Heart right ventricle (tissue), 16 donors: Measurements from ENCODE around the gene FOSL2. TPM values are rescaled to one million over a fixed set of nuclear protein-coding genes. Genes with fewer than 3 reads are reported as not detected.

Experiments
- ATAC-seq, 8 donors: fragments of 200-7000 bp; cut with Tn5 transposase; one replicate each; pipeline ENCODE4 v1.9.1; 2020; ENCODE audit warnings: mild to moderate bottlenecking in 8 of 8, moderate library complexity in 8 of 8, moderate number of reproducible peaks in 1 of 8
- DNase-seq, 2 donors: peaks; one replicate each; pipeline ENCODE4 v3.0.0-alpha.2; 2020
- H3K27ac ChIP-seq, 10 donors: fragments of 200-600 bp; sonication (generic) in 2 of 10; one replicate each; pipeline versions ENCODE4 v1.5.0 to v1.8.0; 2020 to 2022; ENCODE audit warnings: mild to moderate bottlenecking in 3 of 10
- H3K27me3 ChIP-seq, 7 donors: fragments of 200-600 bp; one replicate each; pipeline ENCODE4 v1.8.0; 2021 to 2022; ENCODE audit warnings: mild to moderate bottlenecking in 2 of 7
- H3K36me3 ChIP-seq, 9 donors: fragments of 200-600 bp; sonication (generic) in 1 of 9; one replicate each; pipeline versions ENCODE4 v1.5.0 to v1.8.0; 2020 to 2022; ENCODE audit warnings: mild to moderate bottlenecking in 2 of 9
- H3K4me1 ChIP-seq, 9 donors: fragments of 200-600 bp; sonication (generic) in 1 of 9; one replicate each; pipeline versions ENCODE4 v1.5.0 to v1.8.0; 2020 to 2022; ENCODE audit warnings: mild to moderate bottlenecking in 4 of 9
- H3K4me3 ChIP-seq, 10 donors: fragments of 200-600 bp; sonication (generic) in 2 of 10; one replicate each; pipeline versions ENCODE4 v1.5.0 to v1.8.0; 2020 to 2022; ENCODE audit warnings: mild to moderate bottlenecking in 7 of 10, moderate library complexity in 2 of 10
- H3K9me3 ChIP-seq, 11 donors: fragments of 200-600 bp in 10 of 11; sonication (generic) in 2 of 11; one replicate each; pipeline versions ENCODE4 v1.5.0 to v1.8.0; 2013 to 2022; ENCODE audit warnings: mild to moderate bottlenecking in 2 of 11, control low read depth in 1 of 11, moderate library complexity in 1 of 11
- WGBS, 2 donors: extraction: QIAGEN DNeasy Blood & Tissue Kit; methylation state at CpG; one replicate each; pipeline ENCODE4 v1.1.7; 2013; ENCODE audit warnings: inconsistent platforms in 1 of 2; 5-methylcytosine and 5-hydroxymethylcytosine counted together
- intact Hi-C, 10 donors: fragments of 100-400 bp; cut with DNase I; formaldehyde crosslinking; loops; one replicate each; pipeline versions ENCODE4 v1.11.1 to v1.14.2; 2022
- polyA plus RNA-seq, 2 donors: library from polyadenylated mRNA; stranded (reverse); fragments of 200-250 nt; gene quantifications; one replicate each; pipeline ENCODE4 v1.2.3, GENCODE V29; 2013
- total RNA-seq, 10 donors: library from RNA; stranded (reverse); fragmentation: NEBNext Ultra II Directional in 3 of 10; extraction: Animal tissue kit (Norgen Biotek cat#: 25700) in 3 of 10; gene quantifications; one replicate each; pipeline versions ENCODE4 v1.2.1 to v1.2.4, GENCODE V29; 2021 to 2023
- TF ChIP-seq, protein P1 (sequence below), 9 donors: fragments of 200-600 bp; sonication (generic) in 2 of 9; IDR thresholded peaks; one replicate each; pipeline versions ENCODE4 v1.5.0 to v1.8.0; 2021 to 2022; ENCODE audit warnings: antibody characterized with exemption in 9 of 9, mild to moderate bottlenecking in 5 of 9, moderate library complexity in 1 of 9
- donor health status: Arrhythmogenic right ventricular cardiomyopathy.
- donor health status: ischemic (EF 13 %, LVEDD 7.1; RV severe dilation, severe dysfunction).
- donor health status: healthy with polysubstance abuse.
- donor health status: DM: no; HTN: yes; CAD: no.
- donor health status: DM: no; HTN: no; CAD: no.
- donor health status: ischemic (EF 25% LVEDD 6.9; RV normal size, moderate dysfunction).
- donor health status: ischemic (EF 25% LVEDD 5.7; RV mildly dilated, moderate dysfunction).
- donor health status: healthy.
- donor health status: DM: yes; HTN: yes; CAD: no.
- donor health status: Ischemic cardiomyopathy.
- donor health status: ischemic (EF 35%, LVEDD 5.7; RV mildly dilated, moderate dysfunction).
- donor health status: nonischemic (EF 11% LVEDD 7.7; RV severe dilation, severe dysfunction).
- donor health status: DM: yes; HTN: yes; CAD: no.
- donor health status: PGD.
- donor health status: ischemic (EF 29% LVEDD 5.4; RV normal size, mild dysfunction).
- donor health status: nonischemic (EF 23%, LVEDD 6.1; RV moderate dilation, normal function).

The FOSL2 gene
- total and polyA plus RNA-seq, 12 donors, result 16.5 to 182 (median 54.8) TPM

- WGBS, 2 donors, result 70 to 73% methylated on average over 5 of the region's 5 CpGs
- Histone ChIP-seq H3K27me3 (no peaks in the 10 kb centered on the region), H3K36me3 (no peaks in the 10 kb centered on the region), H3K27ac (no peak overlapping the region), H3K4me3 (no peak overlapping the region), H3K4me1 (peaks cover 0 to 16% (median 0%) of the 10 kb centered on the region in 9 donors), H3K9me3 (peaks cover 0 to 13% (median 0%) of the 10 kb centered on the region in 11 donors)
- DNase-seq, result no peak
- ATAC-seq, result no peak
- TF ChIP-seq, protein P1, sequence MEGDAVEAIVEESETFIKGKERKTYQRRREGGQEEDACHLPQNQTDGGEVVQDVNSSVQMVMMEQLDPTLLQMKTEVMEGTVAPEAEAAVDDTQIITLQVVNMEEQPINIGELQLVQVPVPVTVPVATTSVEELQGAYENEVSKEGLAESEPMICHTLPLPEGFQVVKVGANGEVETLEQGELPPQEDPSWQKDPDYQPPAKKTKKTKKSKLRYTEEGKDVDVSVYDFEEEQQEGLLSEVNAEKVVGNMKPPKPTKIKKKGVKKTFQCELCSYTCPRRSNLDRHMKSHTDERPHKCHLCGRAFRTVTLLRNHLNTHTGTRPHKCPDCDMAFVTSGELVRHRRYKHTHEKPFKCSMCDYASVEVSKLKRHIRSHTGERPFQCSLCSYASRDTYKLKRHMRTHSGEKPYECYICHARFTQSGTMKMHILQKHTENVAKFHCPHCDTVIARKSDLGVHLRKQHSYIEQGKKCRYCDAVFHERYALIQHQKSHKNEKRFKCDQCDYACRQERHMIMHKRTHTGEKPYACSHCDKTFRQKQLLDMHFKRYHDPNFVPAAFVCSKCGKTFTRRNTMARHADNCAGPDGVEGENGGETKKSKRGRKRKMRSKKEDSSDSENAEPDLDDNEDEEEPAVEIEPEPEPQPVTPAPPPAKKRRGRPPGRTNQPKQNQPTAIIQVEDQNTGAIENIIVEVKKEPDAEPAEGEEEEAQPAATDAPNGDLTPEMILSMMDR (IDR thresholded peaks at IDR 0.05), result no peak
- intact Hi-C loops, result no loop called here
Observed at GRCh38 chr2:28434600-28434989, 41.9 kb downstream of the FOSL2 start.

GRCh38 chr2:28435241-28435640 lies 42.6 kb downstream of the FOSL2 start:
- DNase-seq (no peak), ATAC-seq (no peak)
- Histone ChIP-seq H3K4me3 (no peak overlapping the region), H3K27ac (no peak overlapping the region), H3K4me1 (peaks cover 0 to 16% (median 0%) of the 10 kb centered on the region in 9 donors), H3K36me3 (no peaks in the 10 kb centered on the region), H3K27me3 (no peaks in the 10 kb centered on the region), H3K9me3 (peaks cover 0 to 13% (median 0%) of the 10 kb centered on the region in 11 donors)
- intact Hi-C loops, result no loop called here
- 82 to 87% methylated on average over 4 of the region's 4 CpGs for WGBS, 2 donors
- TF ChIP-seq, protein P1 (IDR thresholded peaks at IDR 0.05), result no peak

- H3K4me1 ChIP-seq, result peaks cover 0 to 16% (median 0%) of the 10 kb centered on the region in 9 donors
- no peak for ATAC-seq
- 95% methylated on average over 4 of the region's 4 CpGs for WGBS, 2 donors
- DNase-seq, result no peak
- no peaks in the 10 kb centered on the region for H3K36me3 ChIP-seq
- intact Hi-C loops, result no loop called here
- no peak overlapping the region for H3K27ac ChIP-seq
- TF ChIP-seq, protein P1 (IDR thresholded peaks at IDR 0.05), result no peak
- no peak overlapping the region for H3K4me3 ChIP-seq
- no peaks in the 10 kb centered on the region for H3K27me3 ChIP-seq
- peaks cover 0 to 13% (median 0%) of the 10 kb centered on the region in 11 donors for H3K9me3 ChIP-seq
Observed at GRCh38 chr2:28435814-28436351, 43.2 kb downstream of the FOSL2 start.

GRCh38 chr2:28436525-28437051 lies 43.9 kb downstream of the FOSL2 start:
- intact Hi-C loops, result no loop called here
- DNase-seq (no peak), ATAC-seq (peak in 1 of 8 donors; percentile 35)
- Histone ChIP-seq H3K4me3 (no peak overlapping the region), H3K9me3 (peaks cover 0 to 13% (median 0%) of the 10 kb centered on the region in 11 donors), H3K27me3 (no peaks in the 10 kb centered on the region), H3K27ac (no peak overlapping the region), H3K4me1 (peaks cover 0 to 16% (median 0%) of the 10 kb centered on the region in 9 donors), H3K36me3 (no peaks in the 10 kb centered on the region)
- TF ChIP-seq, protein P1 (IDR thresholded peaks at IDR 0.05), result no peak
- WGBS, 2 donors, result 65 to 78% methylated on average over 17 of the region's 17 CpGs
